HEK293T (cell line): ENCODE results near the gene ERC2.
"Not testable (repeated sequence)": the region's sequence is repeated elsewhere in the genome, so short reads cannot be mapped to it uniquely, and the experiment has no call there.

ENCODE experiments used
- CTCF ChIA-PET: fragments of 350-600 bp; formaldehyde crosslinking; extraction: SDS; loops from one replicate; lab custom pipeline; 2021; ENCODE audit warnings: antibody characterized with exemption, inconsistent platforms; lab: Yijun Ruan, JAX
- POLR2A ChIA-PET: fragments of 350-600 bp; formaldehyde crosslinking; extraction: SDS; loops from one replicate; lab custom pipeline; 2020; ENCODE audit warnings: antibody characterized with exemption, inconsistent platforms; lab: Yijun Ruan, JAX
- DNase-seq: peaks from one replicate; pipeline ENCODE4 v3.0.0; 2012; ENCODE audit warnings: mixed read lengths; ENCODE audit errors: extremely low spot score
- ARNT ChIP-seq: fragments of 450-650 bp; IDR thresholded peaks from 2 replicates; pipeline ENCODE4 v1.6.1; 2017; ENCODE audit warnings: mild to moderate bottlenecking
- BHLHE40 ChIP-seq: fragments of 450-650 bp; IDR thresholded peaks from 2 replicates; pipeline ENCODE4 v1.6.1; 2016; ENCODE audit warnings: mild to moderate bottlenecking, moderate library complexity, borderline replicate concordance
- CTBP1 ChIP-seq: fragments of 450-650 bp; IDR thresholded peaks from 2 replicates; pipeline ENCODE4 v1.6.1; 2016; ENCODE audit warnings: borderline replicate concordance
- ELF4 ChIP-seq: fragments of 450-650 bp; IDR thresholded peaks from 2 replicates; pipeline ENCODE4 v1.6.1; 2017; ENCODE audit warnings: antibody characterized with exemption
- FOXA1 ChIP-seq: fragments of 450-650 bp; IDR thresholded peaks from 2 replicates; pipeline ENCODE4 v1.6.1; 2016; ENCODE audit warnings: mild to moderate bottlenecking
- FOXK2 ChIP-seq: fragments of 450-650 bp; IDR thresholded peaks from 2 replicates; pipeline ENCODE4 v1.6.1; 2016; ENCODE audit warnings: mild to moderate bottlenecking
- FOXM1 ChIP-seq: fragments of 450-650 bp; IDR thresholded peaks from 2 replicates; pipeline ENCODE4 v1.6.1; 2017; ENCODE audit warnings: mild to moderate bottlenecking, borderline replicate concordance
- HDGF ChIP-seq: fragments of 450-650 bp; IDR thresholded peaks from 2 replicates; pipeline ENCODE4 v1.6.1; 2017; ENCODE audit warnings: antibody characterized with exemption, borderline replicate concordance
- L3MBTL2 ChIP-seq: fragments of 450-650 bp; conservative IDR thresholded peaks from 2 replicates; pipeline ENCODE4 v1.6.1; 2016; ENCODE audit warnings: mild to moderate bottlenecking
- LEF1 ChIP-seq: fragments of 450-650 bp; IDR thresholded peaks from 2 replicates; pipeline ENCODE4 v1.6.1; 2017; ENCODE audit warnings: mild to moderate bottlenecking, borderline replicate concordance
- NFRKB ChIP-seq: fragments of 450-650 bp; IDR thresholded peaks from 2 replicates; pipeline ENCODE4 v1.6.1; 2016; ENCODE audit warnings: mild to moderate bottlenecking, moderate library complexity
- SP1 ChIP-seq: fragments of 450-650 bp; IDR thresholded peaks from 2 replicates; pipeline ENCODE4 v1.6.1; 2017
- SUZ12 ChIP-seq: fragments of 450-650 bp; IDR thresholded peaks from 2 replicates; pipeline ENCODE4 v1.6.1; 2016; ENCODE audit warnings: mild to moderate bottlenecking
- TARDBP ChIP-seq: fragments of 450-650 bp; IDR thresholded peaks from 2 replicates; pipeline ENCODE4 v1.6.1; 2016
- ZNF384 ChIP-seq: fragments of 450-650 bp; IDR thresholded peaks from 2 replicates; pipeline ENCODE4 v1.6.1; 2016
- TF ChIP-seq, protein P1 (sequence below): fragments of 450-650 bp; IDR thresholded peaks from 2 replicates; pipeline ENCODE4 v1.6.1; 2016

Gene ERC2

GRCh38 chr3:56468184-56469106 lies at the start of gene ERC2:
ERC2 (minus strand) TSS chr3:56468467.
- peak; percentile 86 for DNase-seq
- ChIA-PET CTCF (interaction anchor here (0.6 to 0.8 kb wide), 2 partner anchors 11 to 26 kb away, joined by 3 read pairs; no protein-coding TSS in a partner anchor), POLR2A (no interaction called here)
- TF ChIP-seq L3MBTL2 (peak; percentile 67), LEF1 (no peak), ZNF384 (no peak), BHLHE40 (no peak), TARDBP (no peak), ELF4 (no peak), SP1 (no peak), SUZ12 (no peak), NFRKB (no peak), FOXM1 (peak; percentile 65; the same call in 1 of the 2 replicates), HDGF (no peak)
- TF ChIP-seq, protein P1, sequence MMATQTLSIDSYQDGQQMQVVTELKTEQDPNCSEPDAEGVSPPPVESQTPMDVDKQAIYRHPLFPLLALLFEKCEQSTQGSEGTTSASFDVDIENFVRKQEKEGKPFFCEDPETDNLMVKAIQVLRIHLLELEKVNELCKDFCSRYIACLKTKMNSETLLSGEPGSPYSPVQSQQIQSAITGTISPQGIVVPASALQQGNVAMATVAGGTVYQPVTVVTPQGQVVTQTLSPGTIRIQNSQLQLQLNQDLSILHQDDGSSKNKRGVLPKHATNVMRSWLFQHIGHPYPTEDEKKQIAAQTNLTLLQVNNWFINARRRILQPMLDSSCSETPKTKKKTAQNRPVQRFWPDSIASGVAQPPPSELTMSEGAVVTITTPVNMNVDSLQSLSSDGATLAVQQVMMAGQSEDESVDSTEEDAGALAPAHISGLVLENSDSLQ: no peak

GRCh38 chr3:56502738-56503137 lies 34.5 kb upstream of the ERC2 start:
- CTCF ChIA-PET: no interaction called here
- POLR2A ChIA-PET: no interaction called here
- no peak for DNase-seq
- TF ChIP-seq CTBP1: no peak
- TF ChIP-seq L3MBTL2: no peak
- TF ChIP-seq FOXA1: no peak

DNA sequence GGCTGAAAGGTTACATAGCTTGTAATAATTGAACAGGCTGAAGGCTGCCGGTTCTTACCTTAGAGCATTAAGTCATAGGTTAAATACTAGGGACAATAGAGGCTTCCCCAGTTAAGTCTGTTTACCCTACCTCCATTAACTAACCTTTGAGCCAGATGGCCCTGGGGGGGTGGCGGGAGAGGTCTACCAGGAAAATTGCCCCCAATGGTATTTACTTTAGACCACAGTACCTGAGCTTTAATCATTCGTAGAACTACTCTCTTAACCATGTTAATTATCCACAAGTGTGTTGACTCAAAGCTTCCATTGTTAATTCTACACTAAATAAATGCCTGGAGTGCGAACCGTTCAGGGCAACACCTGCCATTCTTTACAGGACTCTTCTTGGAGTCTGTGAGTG lies 28.1 kb upstream of the ERC2 start:
- CTCF ChIA-PET, POLR2A ChIA-PET, DNase-seq: not testable (repeated sequence)

- TF ChIP-seq, protein P1: 0 out of 2 replicates have a peak, but pooled peaks have one; percentile 10
- no peak for TF ChIP-seq L3MBTL2
- TF ChIP-seq CTBP1: peak; percentile 15; the same call in 1 of the 2 replicates
- DNase-seq: peak; percentile 84
- POLR2A ChIA-PET: no interaction called here
- CTCF ChIA-PET: interaction anchor here (0.6 to 1.1 kb wide), 11 partner anchors 8 to 1142 kb away, joined by 3 to 10 read pairs (median 4); no protein-coding TSS in a partner anchor
These were observed 26.5 kb upstream of the ERC2 start for GRCh38 chr3:56494679-56495322.

DNA sequence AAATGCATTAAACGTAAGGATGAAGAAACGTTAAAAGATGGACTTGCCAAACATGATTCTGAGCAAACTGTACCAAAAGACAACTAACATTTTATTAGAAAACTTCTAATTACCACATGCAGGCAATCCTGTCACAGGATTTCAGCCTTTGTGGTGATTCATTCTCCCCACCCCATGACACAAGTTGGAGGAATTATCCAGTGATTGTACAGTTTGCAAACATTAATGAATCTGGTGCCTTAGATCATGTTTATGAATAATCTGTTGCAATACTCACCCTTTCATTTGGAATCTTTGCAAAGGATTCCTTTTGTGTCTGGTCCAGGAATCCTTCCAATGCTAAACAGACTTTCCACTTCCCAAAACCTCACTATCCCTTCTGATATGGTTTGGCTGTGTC lies 23.3 kb upstream of the ERC2 start:
- TF ChIP-seq BHLHE40: no peak
- TF ChIP-seq SP1: no peak
- no peak for TF ChIP-seq FOXK2
- no peak for TF ChIP-seq CTBP1
- no peak for TF ChIP-seq L3MBTL2
- no peak for DNase-seq
- ChIA-PET POLR2A (no interaction called here), CTCF (no interaction called here)

DNA sequence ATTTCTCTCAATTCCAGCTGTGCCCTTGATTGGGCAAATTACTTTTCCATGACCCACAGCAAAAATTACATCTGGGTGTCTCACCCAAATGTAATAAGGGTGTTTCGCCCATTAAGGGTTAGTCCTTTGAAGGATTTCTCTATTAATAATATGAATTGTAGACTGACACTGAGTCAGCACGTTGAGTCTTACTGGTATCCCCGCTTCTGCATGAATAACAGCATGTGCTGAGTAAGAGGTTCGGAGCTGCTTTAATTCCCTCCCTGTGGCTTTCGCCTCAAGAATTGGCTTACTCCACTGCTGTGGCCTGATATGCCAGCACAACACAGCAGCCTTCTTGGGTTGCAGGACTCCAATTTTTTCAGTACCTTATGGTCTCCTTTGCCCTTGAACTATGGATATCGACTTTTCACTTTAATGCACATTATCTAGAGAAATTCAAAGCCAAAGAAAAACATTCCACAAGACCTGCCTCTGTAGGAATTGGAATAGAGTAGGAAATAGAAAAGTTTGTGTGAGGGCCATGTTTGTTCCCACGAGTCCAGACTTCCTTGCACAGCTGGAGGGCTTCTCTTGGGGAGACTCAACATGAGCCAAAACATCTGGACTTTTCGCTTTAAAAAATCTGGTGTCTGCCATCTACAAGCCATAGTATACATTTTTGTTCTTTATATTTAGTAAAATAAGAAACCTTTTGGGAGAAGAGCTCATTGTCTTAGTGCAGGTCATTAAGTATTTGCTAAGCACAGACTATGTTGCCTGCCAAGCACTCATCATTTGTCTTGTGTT lies 20.7 kb upstream of the ERC2 start:
- CTCF ChIA-PET: no interaction called here
- DNase-seq: no peak
- POLR2A ChIA-PET: no interaction called here
- no peak for TF ChIP-seq FOXM1
- TF ChIP-seq NFRKB: no peak
- TF ChIP-seq CTBP1: no peak

DNA sequence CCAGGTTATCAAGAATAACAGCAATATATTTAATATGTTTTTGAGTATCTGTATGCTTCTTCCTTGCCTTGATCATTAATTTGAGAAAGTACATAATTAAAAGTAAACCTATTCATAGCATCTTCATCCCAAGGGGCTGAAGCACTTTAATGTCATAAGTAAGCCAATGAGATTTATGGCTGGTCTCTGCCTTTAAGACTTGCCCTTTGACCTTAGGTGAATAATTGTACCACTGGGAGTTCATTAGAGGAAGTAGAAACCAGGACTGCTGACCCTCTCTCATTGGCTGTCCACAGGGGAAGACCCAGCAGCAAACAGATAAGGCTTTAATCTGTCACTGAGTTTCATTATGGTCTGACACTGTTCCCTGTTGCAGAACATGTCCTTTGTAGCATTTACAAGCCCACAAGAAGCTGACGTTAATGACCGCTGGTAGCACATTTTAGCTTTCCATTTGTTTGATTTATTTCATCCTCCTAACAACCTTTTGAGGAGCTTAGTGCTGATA lies 16.3 kb upstream of the ERC2 start:
- ChIA-PET POLR2A (no interaction called here), CTCF (interaction anchor here (1.9 kb wide), 1 partner anchor 10 kb away, joined by 4 read pairs; no protein-coding TSS in a partner anchor)
- TF ChIP-seq TARDBP (no peak), FOXK2 (no peak), ELF4 (no peak), LEF1 (no peak), BHLHE40 (no peak), ARNT (no peak), FOXA1 (no peak), HDGF (no peak), FOXM1 (no peak), NFRKB (no peak), SP1 (no peak), CTBP1 (no peak), ZNF384 (no peak), SUZ12 (no peak), L3MBTL2 (no peak)
- TF ChIP-seq, protein P1: no peak
- DNase-seq: no peak
